IMR-90 (cell line): ENCODE data around the gene DRC7. TPM values are rescaled to one million over a fixed set of nuclear protein-coding genes. Genes with fewer than 3 reads are reported as not detected.

Experiments
- ATAC-seq: fragments of 200-7000 bp; cut with Tn5 transposase; 2 replicates; pipeline ENCODE4 v1.9.1; 2020; ENCODE audit warnings: low read depth, mild to moderate bottlenecking, moderate library complexity
- BruUV-seq: library from RNA; stranded (reverse); fragments of 400-500 nt; replicated peaks from 2 replicates; lab custom pipeline; 2021; lab: Mats Ljungman, UMichigan
- CTCF ChIA-PET: fragments of 300-600 bp; formaldehyde crosslinking; extraction: SDS; loops from one replicate; lab custom pipeline; 2021; ENCODE audit warnings: antibody characterized with exemption; lab: Yijun Ruan, JAX
- POLR2A ChIA-PET: fragments of 300-600 bp; sonication (Branson Sonifier 250); formaldehyde crosslinking; loops from one replicate; lab custom pipeline; 2022; ENCODE audit warnings: antibody characterized with exemption; ENCODE audit not compliant: unreplicated experiment; lab: Charles Lee
- DNase-seq: peaks from one replicate; pipeline ENCODE4 v3.0.0; 2013
- H2AFZ ChIP-seq: replicated peaks from 2 replicates; pipeline ENCODE3; 2013; ENCODE audit warnings: low read length, mild to moderate bottlenecking; ENCODE audit not compliant: poor library complexity
- H2AK5ac ChIP-seq: 2 replicates; pipeline ENCODE4 v1.6.1; 2013; ENCODE audit warnings: low read depth, low read length, inconsistent platforms
- H2AK9ac ChIP-seq: replicated peaks from 2 replicates; pipeline ENCODE3; 2013; ENCODE audit warnings: mild to moderate bottlenecking, low read depth, low read length, moderate library complexity; ENCODE audit not compliant: poor library complexity
- H2BK120ac ChIP-seq: 2 replicates; pipeline ENCODE4 v1.6.1; 2013; ENCODE audit warnings: low read depth, low read length, inconsistent platforms
- H2BK15ac ChIP-seq: 3 replicates; pipeline ENCODE4 v1.6.1; 2013; ENCODE audit warnings: low read depth, low read length, inconsistent platforms
- H2BK20ac ChIP-seq: 2 replicates; pipeline ENCODE4 v1.6.1; 2013; ENCODE audit warnings: low read depth, mild to moderate bottlenecking, inconsistent platforms, low read length, moderate library complexity
- H2BK5ac ChIP-seq: 2 replicates; pipeline ENCODE4 v1.6.1; 2013; ENCODE audit warnings: mild to moderate bottlenecking, low read depth, low read length, inconsistent platforms; ENCODE audit not compliant: poor library complexity, severe bottlenecking
- H3K14ac ChIP-seq: replicated peaks from 2 replicates; pipeline ENCODE4 v1.6.1; 2013; ENCODE audit warnings: low read depth, low read length, inconsistent platforms
- H3K18ac ChIP-seq: 2 replicates; pipeline ENCODE4 v1.6.1; 2013; ENCODE audit warnings: low read depth, low read length, control low read depth
- H3K23ac ChIP-seq: 2 replicates; pipeline ENCODE4 v1.6.1; 2013; ENCODE audit warnings: low read depth, low read length, inconsistent platforms
- H3K27ac ChIP-seq: 2 replicates; pipeline ENCODE4 v1.5.1; 2013; ENCODE audit warnings: mild to moderate bottlenecking, control low read depth, low read length; ENCODE audit not compliant: insufficient read depth
- H3K27me3 ChIP-seq: 2 replicates; pipeline ENCODE4 v1.6.1; 2013; ENCODE audit warnings: low read length; ENCODE audit not compliant: control insufficient read depth, insufficient read depth
- H3K36me3 ChIP-seq: 2 replicates; pipeline ENCODE4 v1.6.1; 2013; ENCODE audit warnings: low read length, mixed read lengths; ENCODE audit not compliant: control insufficient read depth, insufficient read depth
- H3K4ac ChIP-seq: 2 replicates; pipeline ENCODE4 v1.6.1; 2013; ENCODE audit warnings: low read depth, low read length, inconsistent platforms
- H3K4me1 ChIP-seq: 2 replicates; pipeline ENCODE4 v1.6.1; 2013; ENCODE audit warnings: low read length, mixed read lengths; ENCODE audit not compliant: control insufficient read depth, insufficient read depth
- H3K4me2 ChIP-seq: 2 replicates; pipeline ENCODE4 v1.6.1; 2013; ENCODE audit warnings: low read depth, mild to moderate bottlenecking, control low read depth, low read length, moderate library complexity
- H3K4me3 ChIP-seq: 2 replicates; pipeline ENCODE4 v1.5.1; 2013; ENCODE audit warnings: low read depth, mild to moderate bottlenecking, control low read depth, low read length, moderate library complexity; ENCODE audit not compliant: insufficient read depth
- H3K56ac ChIP-seq: 2 replicates; pipeline ENCODE4 v1.6.1; 2013; ENCODE audit warnings: low read length, inconsistent platforms; ENCODE audit not compliant: insufficient read depth; ENCODE audit errors: extremely low read depth
- H3K79me1 ChIP-seq, 2 experiments: 2 replicates each; pipeline ENCODE4 v1.6.1; 2013; ENCODE audit warnings: low read length in 2 of 2, inconsistent platforms in 1 of 2, low read depth in 1 of 2
- H3K9ac ChIP-seq: 2 replicates; pipeline ENCODE4 v1.6.1; 2013; ENCODE audit warnings: low read depth, low read length, control low read depth
- H3K9me1 ChIP-seq: 2 replicates; pipeline ENCODE4 v1.6.1; 2013; ENCODE audit warnings: low read length, inconsistent platforms; ENCODE audit not compliant: insufficient read depth
- H3K9me3 ChIP-seq: 2 replicates; pipeline ENCODE4 v1.6.1; 2013; ENCODE audit warnings: low read length; ENCODE audit not compliant: control insufficient read depth, insufficient read depth
- H4K20me1 ChIP-seq: 2 replicates; pipeline ENCODE4 v1.6.1; 2013; ENCODE audit warnings: low read length, inconsistent platforms; ENCODE audit not compliant: insufficient read depth
- H4K5ac ChIP-seq: 2 replicates; pipeline ENCODE4 v1.6.1; 2013; ENCODE audit warnings: mild to moderate bottlenecking, low read depth, low read length, control low read depth
- H4K8ac ChIP-seq, 2 experiments: 2 replicates each; pipeline ENCODE4 v1.6.1; 2013; ENCODE audit warnings: low read depth in 2 of 2, low read length in 2 of 2, control low read depth in 1 of 2, inconsistent platforms in 1 of 2
- H4K91ac ChIP-seq: 2 replicates; pipeline ENCODE4 v1.6.1; 2013; ENCODE audit warnings: low read depth, low read length, inconsistent platforms; ENCODE audit not compliant: insufficient read depth
- BHLHE40 ChIP-seq: fragments of 150-350 bp; IDR thresholded peaks from 2 replicates; pipeline ENCODE4 v1.6.1; 2016; ENCODE audit warnings: mild to moderate bottlenecking, low read depth, low read length
- FOS ChIP-seq: fragments of 150-350 bp; IDR thresholded peaks from 2 replicates; pipeline ENCODE4 v1.6.1; 2016; ENCODE audit warnings: low read depth, low read length
- MXI1 ChIP-seq: IDR thresholded peaks from 2 replicates; pipeline ENCODE4 v1.6.1; 2012; ENCODE audit warnings: low read depth, mild to moderate bottlenecking, low read length, moderate library complexity, borderline replicate concordance
- POLR2A ChIP-seq: IDR thresholded peaks from 2 replicates; pipeline ENCODE4 v1.6.1; 2012; ENCODE audit warnings: mild to moderate bottlenecking, low read depth, low read length
- SMC3 ChIP-seq: fragments of 150-350 bp; IDR thresholded peaks from 2 replicates; pipeline ENCODE4 v1.6.1; 2016; ENCODE audit warnings: low read depth, mild to moderate bottlenecking, antibody characterized with exemption, low read length, moderate library complexity
- WGBS, 2 experiments: methylation state at CpG; one replicate each; pipeline versions ENCODE4 v1.1.5 to v1.1.7; 2013; ENCODE audit warnings: missing lambda C conversion rate in 2 of 2; ENCODE audit not compliant: insufficient read length in 1 of 2; ENCODE audit errors: extremely low coverage in 2 of 2; 5-methylcytosine and 5-hydroxymethylcytosine counted together
- dilution Hi-C: fragments of 300-500 bp; cut with HindIII; formaldehyde crosslinking; loops from one replicate; pipeline ENCODE4 v1.14.3; 2018; ENCODE audit warnings: low sequenced_read_pairs; ENCODE audit not compliant: unreplicated experiment
- in situ Hi-C: fragments of 300-500 bp; cut with MboI; formaldehyde crosslinking; loops from 3 replicates; pipeline ENCODE4 v1.14.3; 2019; ENCODE audit warnings: low sequenced_read_pairs, inconsistent platforms, mixed read lengths
- intact Hi-C: fragments of 100-400 bp; cut with micrococcal nuclease; formaldehyde crosslinking; loops from 2 replicates; pipeline ENCODE4 v1.10.0; 2022
- polyA plus RNA-seq, 3 experiments: library from polyadenylated mRNA; depleted of rRNA; stranded (reverse); fragments of >200 nt; gene quantifications; 2 replicates each; pipeline ENCODE4 v1.2.3, GENCODE V29; 2012; ENCODE audit warnings: low replicate concordance in 1 of 3
- total RNA-seq: library from RNA; depleted of rRNA; stranded (reverse); fragments of >200 nt; gene quantifications from 2 replicates; pipeline ENCODE4 v1.2.3, GENCODE V29; 2012
- TF ChIP-seq, protein P1 (sequence below): fragments of 150-350 bp; IDR thresholded peaks from 2 replicates; pipeline ENCODE4 v1.6.1; 2017; ENCODE audit warnings: mild to moderate bottlenecking, antibody characterized with exemption, low read length, low read depth
- TF ChIP-seq, protein P2 (sequence below): fragments of 150-350 bp; IDR thresholded peaks from 2 replicates; pipeline ENCODE4 v1.6.1; 2016; ENCODE audit warnings: low read depth, mild to moderate bottlenecking, low read length, moderate library complexity, borderline replicate concordance

Gene DRC7
- total and polyA plus RNA-seq, 2 of the 4 experiments (the other 2 are of a cell fraction), result not detected

DNA sequence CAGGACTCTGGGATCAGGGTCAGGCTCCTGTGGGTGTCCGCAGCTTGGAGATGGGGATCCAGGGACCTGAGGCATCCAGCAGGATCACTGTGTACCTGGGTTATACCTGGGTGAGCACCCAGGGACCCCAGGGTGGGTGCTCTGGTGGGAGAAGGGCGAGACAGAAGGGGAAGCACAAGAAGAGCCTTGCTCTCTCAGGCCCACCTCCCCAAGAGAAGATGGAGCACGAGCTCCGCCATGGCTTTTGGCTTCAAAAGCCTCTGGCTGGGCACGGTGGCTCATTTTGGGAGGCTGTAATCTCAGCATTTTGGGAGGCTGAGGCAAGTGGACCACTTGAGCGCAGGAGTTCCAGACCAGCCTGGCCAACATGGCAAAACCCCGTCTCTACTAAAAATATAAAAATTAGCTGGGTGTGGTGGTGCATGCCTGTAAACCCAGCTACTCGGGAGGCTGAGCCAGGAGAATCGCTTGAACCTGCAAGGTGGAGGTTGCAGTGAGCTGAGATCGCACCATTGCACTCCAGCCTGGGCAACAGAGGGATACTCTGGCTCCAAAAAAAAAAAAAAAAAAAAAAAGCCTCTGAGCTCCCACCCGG, 8.9 kb downstream of the DRC7 start:
- no peak overlapping the region for H2AK9ac ChIP-seq
- no peak overlapping the region for H4K5ac ChIP-seq
- no peaks in the 10 kb centered on the region for H3K36me3 ChIP-seq
- whole genome bisulfite sequencing, 2 experiments, result no CpG with 5 or more reads among the region's 11 CpGs
- H3K79me1 ChIP-seq, result no peaks in the 10 kb centered on the region
- TF ChIP-seq POLR2A (no peak), BHLHE40 (no peak), MXI1 (no peak), FOS (no peak), SMC3 (no peak)
- TF ChIP-seq, protein P1, sequence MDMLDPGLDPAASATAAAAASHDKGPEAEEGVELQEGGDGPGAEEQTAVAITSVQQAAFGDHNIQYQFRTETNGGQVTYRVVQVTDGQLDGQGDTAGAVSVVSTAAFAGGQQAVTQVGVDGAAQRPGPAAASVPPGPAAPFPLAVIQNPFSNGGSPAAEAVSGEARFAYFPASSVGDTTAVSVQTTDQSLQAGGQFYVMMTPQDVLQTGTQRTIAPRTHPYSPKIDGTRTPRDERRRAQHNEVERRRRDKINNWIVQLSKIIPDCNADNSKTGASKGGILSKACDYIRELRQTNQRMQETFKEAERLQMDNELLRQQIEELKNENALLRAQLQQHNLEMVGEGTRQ, result no peak
- TF ChIP-seq, protein P2, sequence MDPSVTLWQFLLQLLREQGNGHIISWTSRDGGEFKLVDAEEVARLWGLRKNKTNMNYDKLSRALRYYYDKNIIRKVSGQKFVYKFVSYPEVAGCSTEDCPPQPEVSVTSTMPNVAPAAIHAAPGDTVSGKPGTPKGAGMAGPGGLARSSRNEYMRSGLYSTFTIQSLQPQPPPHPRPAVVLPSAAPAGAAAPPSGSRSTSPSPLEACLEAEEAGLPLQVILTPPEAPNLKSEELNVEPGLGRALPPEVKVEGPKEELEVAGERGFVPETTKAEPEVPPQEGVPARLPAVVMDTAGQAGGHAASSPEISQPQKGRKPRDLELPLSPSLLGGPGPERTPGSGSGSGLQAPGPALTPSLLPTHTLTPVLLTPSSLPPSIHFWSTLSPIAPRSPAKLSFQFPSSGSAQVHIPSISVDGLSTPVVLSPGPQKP, result no peak
- H3K14ac ChIP-seq, result no peak overlapping the region
- DNase-seq (no peak), ATAC-seq (no peak)
- POLR2A ChIA-PET, result no interaction called here
- H3K27ac ChIP-seq, result no peak overlapping the region
- no peaks in the 10 kb centered on the region for H3K4me1 ChIP-seq
- H2BK120ac ChIP-seq, result no peak overlapping the region
- dilution Hi-C loops, result no loop called here
- H2AK5ac ChIP-seq, result no peak overlapping the region
- H2BK20ac ChIP-seq, result no peak overlapping the region
- CTCF ChIA-PET, result no interaction called here
- H3K27me3 ChIP-seq, result peaks cover 47% of the 10 kb centered on the region
- H2AFZ ChIP-seq, result no peak overlapping the region
- H2BK15ac ChIP-seq, result no peak overlapping the region
- no peak overlapping the region for H4K91ac ChIP-seq
- no peak overlapping the region for H2BK5ac ChIP-seq
- no peak overlapping the region for H4K8ac ChIP-seq
- BruUV-seq, result no TSS peak
- no peak overlapping the region for H3K18ac ChIP-seq
- H3K23ac ChIP-seq, result no peak overlapping the region
- in situ Hi-C loops, result no loop called here
- intact Hi-C loops, result no loop called here
- no peak overlapping the region for H3K4me3 ChIP-seq
- no peak overlapping the region for H3K9ac ChIP-seq
- no peak overlapping the region for H3K4ac ChIP-seq
- no peak overlapping the region for H3K56ac ChIP-seq
- H3K9me3 ChIP-seq, result no peaks in the 10 kb centered on the region
- H3K9me1 ChIP-seq, result no peaks in the 10 kb centered on the region
- no peaks in the 10 kb centered on the region for H4K20me1 ChIP-seq
- H3K4me2 ChIP-seq, result no peak overlapping the region
